BJ (cell line): ENCODE data around the gene UBE2J1. TPM values are rescaled to one million over a fixed set of nuclear protein-coding genes. Genes with fewer than 3 reads are reported as not detected.

Source experiments
- CTCF ChIA-PET: fragments of 350-600 bp; formaldehyde crosslinking; extraction: SDS; loops from one replicate; lab custom pipeline; 2021; ENCODE audit warnings: antibody characterized with exemption, inconsistent platforms; lab: Yijun Ruan, JAX
- POLR2A ChIA-PET: fragments of 300-600 bp; sonication (Branson Sonifier 250); formaldehyde crosslinking; extraction: SDS; loops from one replicate; lab custom pipeline; 2021; ENCODE audit warnings: antibody characterized with exemption; lab: Charles Lee
- DNase-seq: peaks from one replicate; pipeline ENCODE4 v3.0.0-alpha.2; 2011; ENCODE audit warnings: low read depth
- H3K27me3 ChIP-seq: 2 replicates; pipeline ENCODE4 v1.6.0; 2011; ENCODE audit warnings: low read length; ENCODE audit not compliant: control insufficient read depth, insufficient read depth
- H3K36me3 ChIP-seq: 2 replicates; pipeline ENCODE4 v1.5.1; 2011; ENCODE audit warnings: low read length; ENCODE audit not compliant: control insufficient read depth, insufficient read depth
- H3K4me3 ChIP-seq: 2 replicates; pipeline ENCODE4 v1.5.1; 2011; ENCODE audit warnings: low read depth, mild to moderate bottlenecking, control low read depth, low read length
- CTCF ChIP-seq: IDR thresholded peaks from 2 replicates; pipeline ENCODE4 v1.5.1; 2011; ENCODE audit warnings: low read depth, mild to moderate bottlenecking, control low read depth, inconsistent platforms, low read length, moderate library complexity; ENCODE audit not compliant: insufficient read depth
- polyA plus RNA-seq: library from polyadenylated mRNA; depleted of rRNA; stranded (reverse); fragments of >200 nt; gene quantifications from 2 replicates; pipeline ENCODE4 v1.2.3, GENCODE V29; 2011

The UBE2J1 gene
- polyA plus RNA-seq, 1 experiment: 27.1 TPM

- Histone ChIP-seq H3K27me3 (no peaks in the 10 kb centered on the region), H3K36me3 (no peaks in the 10 kb centered on the region), H3K4me3 (no peak overlapping the region)
- TF ChIP-seq CTCF: no peak
- DNase-seq: no peak
- ChIA-PET POLR2A (no interaction called here), CTCF (no interaction called here)
Observed at GRCh38 chr6:89393659-89394058, 41.1 kb upstream of the UBE2J1 start.

- CTCF ChIA-PET: interaction anchor here (1.0 kb wide), 1 partner anchor 13 kb away, joined by 3 read pairs; no protein-coding TSS in a partner anchor
- POLR2A ChIA-PET: no interaction called here
- Histone ChIP-seq H3K36me3 (no peaks in the 10 kb centered on the region), H3K27me3 (no peaks in the 10 kb centered on the region), H3K4me3 (no peak overlapping the region)
- no peak for DNase-seq
- TF ChIP-seq CTCF: no peak
Observed at GRCh38 chr6:89392823-89393222, 40.3 kb upstream of the UBE2J1 start.

- no peak for DNase-seq
- CTCF ChIA-PET: interaction anchor here (3.0 kb wide), 1 partner anchor 17 kb away, joined by 9 read pairs; no protein-coding TSS in a partner anchor
Observed at GRCh38 chr6:89388846-89389245, 36.3 kb upstream of the UBE2J1 start.

GRCh38 chr6:89387516-89388201 lies 35.1 kb upstream of the UBE2J1 start:
- Histone ChIP-seq H3K36me3 (no peaks in the 10 kb centered on the region), H3K27me3 (peaks cover 2% of the 10 kb centered on the region; the same call in 1 of the 2 replicates), H3K4me3 (no peak overlapping the region)
- POLR2A ChIA-PET: interaction anchor here (0.6 kb wide), 1 partner anchor 247 kb away, joined by 4 read pairs; no protein-coding TSS in a partner anchor
- DNase-seq: no peak
- TF ChIP-seq CTCF: no peak
- CTCF ChIA-PET: interaction anchor here (3.0 kb wide), 1 partner anchor 16 kb away, joined by 9 read pairs; no protein-coding TSS in a partner anchor

More at GRCh38 chr6:89388846-89389245, 36.3 kb upstream of the UBE2J1 start:
- Histone ChIP-seq H3K4me3 (no peak overlapping the region), H3K36me3 (no peaks in the 10 kb centered on the region), H3K27me3 (peaks cover 2% of the 10 kb centered on the region; the same call in 1 of the 2 replicates)
- TF ChIP-seq CTCF: no peak
- POLR2A ChIA-PET: no interaction called here

GRCh38 chr6:89386917-89387491 lies 34.5 kb upstream of the UBE2J1 start:
- ChIA-PET POLR2A (no interaction called here), CTCF (interaction anchor here (3.0 kb wide), 1 partner anchor 15 kb away, joined by 9 read pairs; no protein-coding TSS in a partner anchor)
- H3K36me3 ChIP-seq: no peaks in the 10 kb centered on the region
- no peak for TF ChIP-seq CTCF
- peaks cover 2% of the 10 kb centered on the region; the same call in 1 of the 2 replicates for H3K27me3 ChIP-seq
- H3K4me3 ChIP-seq: no peak overlapping the region
- no peak for DNase-seq
